Upper lobe of right lung (tissue), 1 donor: Measurements from ENCODE around the gene ING3. TPM values are rescaled to one million over a fixed set of nuclear protein-coding genes. Genes with fewer than 3 reads are reported as not detected.

Experiments
- ATAC-seq: fragments of 200-7000 bp; cut with Tn5 transposase; one replicate; pipeline ENCODE4 v1.9.1; 2020; ENCODE audit warnings: mild to moderate bottlenecking, moderate library complexity
- DNase-seq: peaks from one replicate; pipeline ENCODE4 v3.0.0-alpha.2; 2020
- H3K27ac ChIP-seq: fragments of 200-600 bp; one replicate; pipeline ENCODE4 v1.8.0; 2022
- H3K27me3 ChIP-seq: fragments of 200-600 bp; one replicate; pipeline ENCODE4 v1.8.0; 2022; ENCODE audit warnings: mild to moderate bottlenecking
- H3K36me3 ChIP-seq: fragments of 200-600 bp; one replicate; pipeline ENCODE4 v1.8.0; 2022
- H3K4me1 ChIP-seq: fragments of 200-600 bp; one replicate; pipeline ENCODE4 v1.8.0; 2022
- H3K4me3 ChIP-seq: fragments of 200-600 bp; one replicate; pipeline ENCODE4 v1.8.0; 2022; ENCODE audit warnings: mild to moderate bottlenecking
- H3K9me3 ChIP-seq: fragments of 200-600 bp; one replicate; pipeline ENCODE4 v1.8.0; 2022
- intact Hi-C: fragments of 100-400 bp; cut with DNase I; formaldehyde crosslinking; loops from one replicate; pipeline ENCODE4 v1.11.0; 2022
- long read RNA-seq: library from polyadenylated mRNA; unstranded; transcript quantifications from one replicate; pipeline ENCODE4 v2.0.0, GENCODE V29; 2021
- total RNA-seq: library from RNA; stranded (reverse); fragmentation: NEBNext Ultra II Directional; extraction: Animal tissue kit (Norgen Biotek cat#: 25700); gene quantifications from one replicate; pipeline ENCODE4 v1.2.1, GENCODE V29; 2021
- TF ChIP-seq, protein P1 (sequence below): fragments of 200-600 bp; IDR thresholded peaks from one replicate; pipeline ENCODE4 v1.8.0; 2022; ENCODE audit warnings: antibody characterized with exemption
- donor health status: DM: no; HTN: yes; CAD: no; lungs with severe emphysema.

Gene ING3, protein sequence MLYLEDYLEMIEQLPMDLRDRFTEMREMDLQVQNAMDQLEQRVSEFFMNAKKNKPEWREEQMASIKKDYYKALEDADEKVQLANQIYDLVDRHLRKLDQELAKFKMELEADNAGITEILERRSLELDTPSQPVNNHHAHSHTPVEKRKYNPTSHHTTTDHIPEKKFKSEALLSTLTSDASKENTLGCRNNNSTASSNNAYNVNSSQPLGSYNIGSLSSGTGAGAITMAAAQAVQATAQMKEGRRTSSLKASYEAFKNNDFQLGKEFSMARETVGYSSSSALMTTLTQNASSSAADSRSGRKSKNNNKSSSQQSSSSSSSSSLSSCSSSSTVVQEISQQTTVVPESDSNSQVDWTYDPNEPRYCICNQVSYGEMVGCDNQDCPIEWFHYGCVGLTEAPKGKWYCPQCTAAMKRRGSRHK
- total RNA-seq, result 17.9 TPM
- long read RNA-seq, transcript ING3-201 (12 exons, 3,777 nt), result major isoform, 12 of 18 reads
- long read RNA-seq, partial matches to known transcripts, result 1 of 18 reads
- long read RNA-seq, other reads (novel, unspliced or antisense), result 1 of 18 reads

DNA sequence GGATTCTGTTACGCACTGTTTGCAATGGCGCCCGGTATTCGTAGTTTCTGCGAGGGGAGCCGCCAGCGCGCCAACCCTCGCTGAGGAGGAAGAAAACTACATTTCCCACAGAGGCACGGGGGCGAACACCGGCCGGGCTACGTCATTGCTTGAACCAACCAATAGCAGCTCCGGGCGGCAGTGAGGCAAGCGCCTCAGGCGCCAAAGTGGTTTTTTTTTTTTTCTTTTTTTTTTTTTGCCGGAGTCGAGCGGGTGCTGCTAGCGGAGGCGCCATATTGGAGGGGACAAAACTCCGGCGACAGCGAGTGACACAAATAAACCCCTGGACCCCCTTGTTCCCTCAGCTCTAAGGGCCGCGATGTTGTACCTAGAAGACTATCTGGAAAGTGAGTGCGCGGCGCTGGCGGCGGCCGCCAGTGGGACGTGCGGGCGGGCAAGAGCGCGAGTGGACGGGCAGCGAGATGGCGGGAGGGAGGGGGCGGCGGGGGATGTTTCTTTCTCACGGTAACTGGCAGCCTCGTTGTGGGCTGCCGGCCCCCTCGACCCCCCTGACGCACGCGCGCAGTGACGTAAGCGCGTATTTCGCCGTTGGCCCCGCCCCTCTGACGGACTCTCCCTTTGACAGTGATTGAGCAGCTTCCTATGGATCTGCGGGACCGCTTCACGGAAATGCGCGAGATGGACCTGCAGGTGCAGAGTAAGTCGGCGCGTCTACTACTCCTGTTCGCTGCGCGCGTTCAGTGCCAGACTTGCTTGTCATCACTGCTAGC is at the start of gene ING3:
Gene ING3 (plus strand): TSS at position 239 of the 770 bp plus-strand sequence. CDS start 120 bp downstream, at position 359.
- intact Hi-C loops, result no loop called here
- peaks cover 17% of the 10 kb centered on the region for H3K4me1 ChIP-seq
- TF ChIP-seq, protein P1, sequence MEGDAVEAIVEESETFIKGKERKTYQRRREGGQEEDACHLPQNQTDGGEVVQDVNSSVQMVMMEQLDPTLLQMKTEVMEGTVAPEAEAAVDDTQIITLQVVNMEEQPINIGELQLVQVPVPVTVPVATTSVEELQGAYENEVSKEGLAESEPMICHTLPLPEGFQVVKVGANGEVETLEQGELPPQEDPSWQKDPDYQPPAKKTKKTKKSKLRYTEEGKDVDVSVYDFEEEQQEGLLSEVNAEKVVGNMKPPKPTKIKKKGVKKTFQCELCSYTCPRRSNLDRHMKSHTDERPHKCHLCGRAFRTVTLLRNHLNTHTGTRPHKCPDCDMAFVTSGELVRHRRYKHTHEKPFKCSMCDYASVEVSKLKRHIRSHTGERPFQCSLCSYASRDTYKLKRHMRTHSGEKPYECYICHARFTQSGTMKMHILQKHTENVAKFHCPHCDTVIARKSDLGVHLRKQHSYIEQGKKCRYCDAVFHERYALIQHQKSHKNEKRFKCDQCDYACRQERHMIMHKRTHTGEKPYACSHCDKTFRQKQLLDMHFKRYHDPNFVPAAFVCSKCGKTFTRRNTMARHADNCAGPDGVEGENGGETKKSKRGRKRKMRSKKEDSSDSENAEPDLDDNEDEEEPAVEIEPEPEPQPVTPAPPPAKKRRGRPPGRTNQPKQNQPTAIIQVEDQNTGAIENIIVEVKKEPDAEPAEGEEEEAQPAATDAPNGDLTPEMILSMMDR, result no peak
- ATAC-seq, result peak; percentile 97
- no peaks in the 10 kb centered on the region for H3K27me3 ChIP-seq
- H3K27ac ChIP-seq, result peak within 1 kb of the TSS; percentile 95
- peak; percentile 97 for DNase-seq
- H3K9me3 ChIP-seq, result no peaks in the 10 kb centered on the region
- peaks cover 19% of the 10 kb centered on the region for H3K36me3 ChIP-seq
- H3K4me3 ChIP-seq, result peak within 1 kb of the TSS; percentile 75

DNA sequence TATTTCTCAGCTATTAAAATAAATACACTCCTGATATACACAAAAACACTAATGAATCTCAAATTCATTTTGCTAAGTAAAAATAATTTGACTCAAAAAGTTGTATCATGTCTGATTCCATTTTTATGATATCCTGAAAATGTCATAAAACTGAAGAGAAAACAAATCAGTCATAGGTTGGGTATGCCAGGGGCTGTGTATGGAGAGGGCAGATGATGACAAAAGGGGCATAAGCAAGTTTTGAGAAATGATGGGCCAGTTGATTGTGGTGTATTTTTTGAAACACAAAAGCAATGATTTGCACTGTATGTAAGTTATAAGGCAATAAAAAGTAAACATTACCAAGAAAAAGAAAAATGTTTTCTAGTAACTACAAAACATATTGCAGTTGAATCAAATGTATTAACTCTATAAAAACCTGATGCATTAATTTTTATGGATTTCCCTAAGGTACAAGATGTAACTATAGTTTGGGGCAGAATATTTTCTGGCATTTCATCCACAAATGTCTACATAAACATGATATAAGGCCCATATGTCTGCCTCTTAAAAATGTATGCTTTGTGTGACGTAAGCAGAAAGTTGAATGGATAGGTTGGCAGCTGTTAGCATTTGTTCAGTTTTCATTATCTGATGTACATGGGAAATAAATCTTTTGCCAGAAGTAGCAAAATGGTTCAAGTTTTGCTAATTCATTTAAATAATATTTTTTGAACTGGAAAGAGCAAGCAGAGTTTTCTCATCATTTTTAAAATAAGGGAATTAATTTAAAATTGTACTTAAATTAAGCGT is 35.1 kb upstream of the ING3 start:
- Histone ChIP-seq H3K36me3 (no peaks in the 10 kb centered on the region), H3K4me3 (no peak overlapping the region), H3K9me3 (no peaks in the 10 kb centered on the region), H3K27ac (no peak overlapping the region), H3K4me1 (no peaks in the 10 kb centered on the region), H3K27me3 (no peaks in the 10 kb centered on the region)
- intact Hi-C loops, result no loop called here
- DNase-seq (no peak), ATAC-seq (no peak)
- TF ChIP-seq, protein P1, result no peak

DNA sequence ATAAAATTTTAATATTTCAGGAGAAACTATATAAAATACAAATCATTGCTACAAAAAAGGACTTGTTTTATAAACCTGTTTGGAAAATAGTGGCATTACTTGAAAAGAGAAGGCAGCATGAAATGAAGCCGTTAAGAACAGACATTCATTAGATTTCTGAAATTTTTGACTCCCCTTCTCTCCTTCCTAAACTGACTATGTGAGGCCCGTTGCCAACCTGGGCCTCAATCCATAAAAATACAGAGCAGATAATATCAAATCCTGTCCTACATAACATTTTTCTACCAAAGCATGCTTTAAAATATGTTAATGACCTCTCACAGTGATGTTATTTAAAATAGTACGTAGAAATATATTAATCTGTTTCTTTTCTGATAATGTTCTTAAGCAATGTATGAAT is 34.5 kb upstream of the ING3 start:
- TF ChIP-seq, protein P1, result no peak
- Histone ChIP-seq H3K27me3 (no peaks in the 10 kb centered on the region), H3K4me1 (no peaks in the 10 kb centered on the region), H3K4me3 (no peak overlapping the region), H3K9me3 (no peaks in the 10 kb centered on the region), H3K27ac (no peak overlapping the region), H3K36me3 (no peaks in the 10 kb centered on the region)
- DNase-seq (no peak), ATAC-seq (no peak)
- intact Hi-C loops, result no loop called here

DNA sequence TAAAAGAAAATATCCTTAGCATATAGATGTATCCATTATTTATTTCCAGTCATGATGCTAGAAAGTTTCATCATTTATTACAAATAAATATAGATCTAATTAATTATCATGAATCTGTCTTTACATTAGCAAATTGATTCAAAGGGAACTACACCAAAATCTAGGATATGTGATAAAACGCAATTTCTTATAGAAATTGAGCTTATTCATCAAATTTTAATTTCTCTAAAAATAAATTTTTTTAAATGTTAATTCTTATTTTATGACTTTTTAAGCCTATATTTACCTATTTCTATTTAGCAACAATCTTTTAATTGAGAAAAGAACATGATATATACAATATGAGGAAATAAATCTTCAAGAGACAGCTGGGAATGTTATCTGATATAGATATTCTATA is 34.0 kb upstream of the ING3 start:
- TF ChIP-seq, protein P1, result no peak
- no peaks in the 10 kb centered on the region for H3K27me3 ChIP-seq
- no peaks in the 10 kb centered on the region for H3K4me1 ChIP-seq
- no peaks in the 10 kb centered on the region for H3K9me3 ChIP-seq
- H3K4me3 ChIP-seq, result no peak overlapping the region
- DNase-seq (no peak), ATAC-seq (no peak)
- intact Hi-C loops, result no loop called here
- no peak overlapping the region for H3K27ac ChIP-seq
- no peaks in the 10 kb centered on the region for H3K36me3 ChIP-seq

DNA sequence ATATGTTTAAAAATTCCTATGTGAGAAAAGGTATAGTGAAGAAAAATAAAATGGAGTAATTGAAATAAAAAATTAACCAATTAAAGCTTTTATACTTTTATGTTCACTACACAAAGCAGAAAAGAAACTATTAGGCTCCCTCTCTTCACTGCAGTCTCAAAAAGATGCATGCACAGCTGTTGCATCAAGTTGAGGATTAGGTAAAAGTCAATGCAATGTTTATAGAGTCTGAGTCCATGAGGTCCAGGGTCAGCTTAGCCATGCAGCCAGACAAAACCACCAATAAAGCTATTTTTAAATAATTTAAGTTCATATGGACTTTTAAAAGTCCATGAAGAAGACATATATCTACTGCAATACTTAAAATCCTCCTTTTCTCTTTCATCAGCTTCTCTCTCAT is 31.1 kb upstream of the ING3 start:
- no peak overlapping the region for H3K27ac ChIP-seq
- H3K36me3 ChIP-seq, result no peaks in the 10 kb centered on the region
- DNase-seq (no peak), ATAC-seq (no peak)
- H3K9me3 ChIP-seq, result no peaks in the 10 kb centered on the region
- H3K4me3 ChIP-seq, result no peak overlapping the region
- intact Hi-C loops, result no loop called here
- TF ChIP-seq, protein P1, result no peak
- H3K4me1 ChIP-seq, result no peaks in the 10 kb centered on the region
- no peaks in the 10 kb centered on the region for H3K27me3 ChIP-seq
